Breast epithelium (tissue), 4 donors: ENCODE results near the gene SYVN1. TPM values are rescaled to one million over a fixed set of nuclear protein-coding genes. Genes with fewer than 3 reads are reported as not detected.

Experiments
- DNase-seq, 2 donors: peaks; one replicate each; pipeline ENCODE4 v3.0.0-alpha.2; 2019; ENCODE audit warnings: low spot score in 2 of 2
- H3K27ac ChIP-seq, 2 donors: fragments of 200-600 bp; sonication (generic) in 1 of 2; one replicate each; pipeline ENCODE4 v1.5.1; 2016 to 2019; ENCODE audit warnings: mild to moderate bottlenecking in 1 of 2
- H3K27me3 ChIP-seq, 2 donors: fragments of 200-600 bp; sonication (generic) in 1 of 2; one replicate each; pipeline versions ENCODE4 v1.5.1 to v1.6.0; 2017 to 2019; ENCODE audit warnings: control low read depth in 1 of 2, mild to moderate bottlenecking in 1 of 2
- H3K36me3 ChIP-seq: fragments of 200-600 bp; one replicate; pipeline ENCODE4 v1.5.1; 2019
- H3K4me1 ChIP-seq, 2 donors: fragments of 200-600 bp; sonication (generic); one replicate each; pipeline ENCODE4 v1.5.1; 2016 to 2019; ENCODE audit warnings: control low read depth in 1 of 2
- H3K4me3 ChIP-seq, 3 donors: fragments of 200-600 bp; sonication (generic); 1 replicate in 2 of 3; 2 replicates in 1 of 3; pipeline ENCODE4 v1.5.1; 2016 to 2019; ENCODE audit warnings: mild to moderate bottlenecking in 3 of 3, moderate library complexity in 2 of 3
- H3K9me3 ChIP-seq, 2 donors: fragments of 200-600 bp; sonication (generic) in 1 of 2; one replicate each; pipeline ENCODE4 v1.5.1; 2016 to 2019; ENCODE audit warnings: control low read depth in 1 of 2
- POLR2A ChIP-seq: fragments of 450-650 bp; IDR thresholded peaks from one replicate; pipeline ENCODE4 v1.6.1; 2016; ENCODE audit warnings: antibody characterized with exemption, mild to moderate bottlenecking, moderate library complexity
- POLR2AphosphoS5 ChIP-seq, 3 donors: sonication (generic); formaldehyde crosslinking; IDR thresholded peaks; one replicate each; pipeline ENCODE4 v1.6.1; 2017; ENCODE audit warnings: antibody characterized with exemption in 3 of 3
- intact Hi-C: fragments of 100-400 bp; cut with DNase I; formaldehyde crosslinking; loops from one replicate; pipeline ENCODE4 v1.15.1; 2023; ENCODE audit warnings: low total_unique reads
- total RNA-seq, 3 donors: library from RNA; depleted of rRNA; stranded (reverse); fragments of >200 nt; gene quantifications; one replicate each; pipeline ENCODE4 v1.1.0, GENCODE V29; 2016
- TF ChIP-seq, protein P1 (sequence below), 3 donors: fragments of 450-650 bp; IDR thresholded peaks; one replicate each; pipeline ENCODE4 v1.5.1; 2016 to 2017; ENCODE audit warnings: antibody characterized with exemption in 3 of 3, mild to moderate bottlenecking in 3 of 3, moderate library complexity in 3 of 3

The SYVN1 gene
- total RNA-seq, 3 donors from 2014 or later, result 25.8 to 31.7 (median 27.2) TPM

DNA sequence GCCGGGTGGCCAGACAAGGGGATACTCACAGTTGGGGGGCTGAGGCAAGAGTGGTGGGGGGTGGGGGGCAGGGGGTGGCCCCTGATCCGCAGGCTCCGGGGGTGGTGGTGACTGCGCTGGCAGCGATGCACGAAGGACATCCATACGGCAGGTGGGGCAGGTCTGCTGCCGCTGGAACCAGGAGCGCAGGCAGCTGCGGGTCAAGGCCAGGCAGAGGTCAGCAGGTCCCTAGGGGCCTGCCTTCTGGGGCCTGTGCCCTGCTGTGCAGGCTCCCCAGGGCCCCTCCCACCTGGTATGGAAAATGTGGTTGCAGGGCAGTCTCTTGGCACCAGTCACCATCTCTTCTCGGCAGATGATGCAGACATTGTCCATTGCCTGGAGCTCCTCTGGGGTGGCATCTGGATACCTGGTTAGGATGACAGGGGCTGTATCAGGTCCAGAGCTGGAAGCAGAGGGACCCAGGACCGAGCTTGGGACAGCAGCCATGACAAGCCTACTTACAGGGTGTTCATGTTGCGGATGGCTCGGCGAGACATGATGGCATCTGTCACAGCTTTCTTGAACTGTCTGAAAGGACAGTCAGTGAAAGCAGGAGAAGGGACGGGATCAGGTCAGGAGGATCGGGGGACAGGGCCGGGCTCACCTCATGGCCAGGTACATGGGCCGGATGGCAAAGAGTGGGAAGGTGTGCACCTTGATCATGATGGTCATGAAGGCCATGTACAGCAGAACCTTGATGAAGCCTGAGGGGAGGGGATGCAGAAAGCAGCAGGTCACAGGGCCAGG lies 3.5 kb downstream of the SYVN1 start:
- no peaks in the 10 kb centered on the region for H3K27me3 ChIP-seq
- no peaks in the 10 kb centered on the region for H3K9me3 ChIP-seq
- intact Hi-C loops, result no loop called here
- peaks cover 44% of the 10 kb centered on the region for H3K36me3 ChIP-seq
- H3K4me1 ChIP-seq, result peaks cover 6 to 19% of the 10 kb centered on the region in 2 donors
- no peak overlapping the region for H3K4me3 ChIP-seq
- TF ChIP-seq, protein P1, sequence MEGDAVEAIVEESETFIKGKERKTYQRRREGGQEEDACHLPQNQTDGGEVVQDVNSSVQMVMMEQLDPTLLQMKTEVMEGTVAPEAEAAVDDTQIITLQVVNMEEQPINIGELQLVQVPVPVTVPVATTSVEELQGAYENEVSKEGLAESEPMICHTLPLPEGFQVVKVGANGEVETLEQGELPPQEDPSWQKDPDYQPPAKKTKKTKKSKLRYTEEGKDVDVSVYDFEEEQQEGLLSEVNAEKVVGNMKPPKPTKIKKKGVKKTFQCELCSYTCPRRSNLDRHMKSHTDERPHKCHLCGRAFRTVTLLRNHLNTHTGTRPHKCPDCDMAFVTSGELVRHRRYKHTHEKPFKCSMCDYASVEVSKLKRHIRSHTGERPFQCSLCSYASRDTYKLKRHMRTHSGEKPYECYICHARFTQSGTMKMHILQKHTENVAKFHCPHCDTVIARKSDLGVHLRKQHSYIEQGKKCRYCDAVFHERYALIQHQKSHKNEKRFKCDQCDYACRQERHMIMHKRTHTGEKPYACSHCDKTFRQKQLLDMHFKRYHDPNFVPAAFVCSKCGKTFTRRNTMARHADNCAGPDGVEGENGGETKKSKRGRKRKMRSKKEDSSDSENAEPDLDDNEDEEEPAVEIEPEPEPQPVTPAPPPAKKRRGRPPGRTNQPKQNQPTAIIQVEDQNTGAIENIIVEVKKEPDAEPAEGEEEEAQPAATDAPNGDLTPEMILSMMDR (IDR thresholded peaks at IDR 0.05), result no peak
- TF ChIP-seq POLR2A, result no peak
- no peak for TF ChIP-seq POLR2AphosphoS5 (IDR thresholded peaks at IDR 0.05)
- DNase-seq, result no peak
- H3K27ac ChIP-seq, result no peak overlapping the region

DNA sequence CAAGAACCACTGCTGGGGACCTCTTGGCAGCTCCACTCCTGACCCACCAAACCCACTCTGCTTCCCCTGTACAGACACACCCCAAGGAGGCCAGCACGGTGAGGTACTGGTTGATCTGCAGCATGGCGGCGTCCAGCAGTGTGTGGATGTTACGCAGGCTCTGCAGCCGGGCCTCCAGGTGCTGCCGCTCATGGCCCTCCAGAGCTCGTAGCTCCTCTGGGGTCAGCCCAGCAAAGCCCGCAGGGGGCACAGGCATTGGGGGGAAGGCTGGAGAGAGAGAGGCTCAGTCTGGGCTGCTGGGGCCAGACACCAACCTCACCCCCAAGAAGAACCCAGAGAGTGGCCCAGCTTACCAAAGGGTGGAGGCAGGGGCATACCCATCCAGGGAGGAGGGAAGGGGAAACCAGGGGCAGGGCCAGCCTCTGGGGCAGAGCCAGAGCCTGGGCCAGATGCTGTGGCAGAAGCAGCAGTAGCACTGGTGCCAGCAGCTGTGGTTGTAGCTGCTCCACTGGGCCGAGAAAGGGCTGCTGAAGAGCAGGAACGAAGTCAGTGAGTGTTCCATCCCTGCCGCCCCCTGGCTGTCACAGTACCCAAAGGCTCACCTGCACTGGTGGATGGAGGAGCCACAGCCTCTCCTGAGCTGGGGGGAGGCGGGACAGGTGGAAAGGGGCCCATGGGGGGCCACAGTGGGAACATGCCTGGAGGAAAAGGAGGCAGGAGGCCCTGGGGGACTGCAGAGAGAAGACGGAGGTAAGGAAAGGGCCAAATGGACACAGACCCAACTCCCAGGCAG lies 4.5 kb downstream of the SYVN1 start:
- peaks cover 6 to 14% of the 10 kb centered on the region in 2 donors for H3K4me1 ChIP-seq
- TF ChIP-seq, protein P1 (IDR thresholded peaks at IDR 0.05), result no peak
- no peak for TF ChIP-seq POLR2A
- no peak for TF ChIP-seq POLR2AphosphoS5 (IDR thresholded peaks at IDR 0.05)
- no peak for DNase-seq
- no peak overlapping the region for H3K27ac ChIP-seq
- no peak overlapping the region for H3K4me3 ChIP-seq
- H3K27me3 ChIP-seq, result no peaks in the 10 kb centered on the region
- H3K9me3 ChIP-seq, result no peaks in the 10 kb centered on the region
- intact Hi-C loops, result loop anchor here (10.0 kb wide), 1 partner anchor 55 kb away; the partner anchor contains the start of gene CAPN1
- H3K36me3 ChIP-seq, result peaks cover 48% of the 10 kb centered on the region

DNA sequence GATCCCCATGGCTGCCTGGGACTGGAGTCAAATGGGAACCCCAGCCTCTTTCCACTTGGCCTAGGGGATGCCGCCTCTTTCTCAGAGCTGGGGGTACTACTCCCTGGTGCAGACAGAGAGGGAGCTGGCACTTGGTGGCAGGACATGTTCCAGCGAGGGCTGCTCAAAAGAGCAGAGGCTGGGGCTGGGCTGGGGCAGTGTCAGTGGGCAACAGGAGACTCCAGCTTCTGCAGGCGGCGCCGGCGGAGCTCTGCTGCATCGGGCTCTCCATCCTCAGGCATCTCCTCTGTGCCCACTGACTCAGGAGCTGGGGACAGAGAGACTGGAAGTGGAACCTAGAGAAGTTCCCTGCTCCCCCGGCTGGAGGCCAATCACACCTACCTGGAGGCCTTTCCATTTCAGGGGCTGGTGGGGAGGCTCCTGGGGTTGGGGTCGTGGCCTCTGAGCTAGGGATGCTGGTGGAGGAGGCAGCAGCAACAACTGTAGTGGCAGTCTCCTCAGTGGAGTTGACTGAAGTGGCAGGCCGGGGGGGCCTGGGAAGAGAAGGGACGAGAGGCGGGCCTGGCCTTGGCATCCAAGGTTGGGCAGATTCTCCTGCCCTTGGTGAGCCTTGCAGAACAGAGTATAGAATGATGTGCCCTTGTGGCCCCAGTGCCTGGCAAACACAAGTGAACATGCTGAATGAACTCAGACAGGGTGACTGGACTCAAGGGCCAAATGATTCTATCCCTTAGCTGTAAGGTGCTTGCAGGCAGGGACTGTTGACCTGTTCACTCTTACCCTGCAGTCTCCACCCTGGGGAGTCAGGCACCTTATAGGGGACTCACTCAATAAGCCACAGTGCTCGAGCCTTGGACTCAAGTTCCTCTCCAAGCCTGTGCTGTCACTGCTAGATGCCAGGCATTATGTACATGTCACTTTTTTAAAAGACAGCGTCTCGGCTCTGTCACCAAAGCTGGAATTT lies 5.9 kb downstream of the SYVN1 start:
- Histone ChIP-seq H3K4me3 (no peak overlapping the region), H3K36me3 (peaks cover 48% of the 10 kb centered on the region), H3K27ac (no peak overlapping the region), H3K4me1 (peaks cover 6 to 13% of the 10 kb centered on the region in 2 donors), H3K27me3 (no peaks in the 10 kb centered on the region), H3K9me3 (no peaks in the 10 kb centered on the region)
- TF ChIP-seq, protein P1 (IDR thresholded peaks at IDR 0.05), result no peak
- TF ChIP-seq POLR2A, result no peak
- no peak for TF ChIP-seq POLR2AphosphoS5 (IDR thresholded peaks at IDR 0.05)
- DNase-seq, result no peak
- intact Hi-C loops, result loop anchor here (10.0 kb wide), 1 partner anchor 56 kb away; the partner anchor contains the start of gene CAPN1

DNA sequence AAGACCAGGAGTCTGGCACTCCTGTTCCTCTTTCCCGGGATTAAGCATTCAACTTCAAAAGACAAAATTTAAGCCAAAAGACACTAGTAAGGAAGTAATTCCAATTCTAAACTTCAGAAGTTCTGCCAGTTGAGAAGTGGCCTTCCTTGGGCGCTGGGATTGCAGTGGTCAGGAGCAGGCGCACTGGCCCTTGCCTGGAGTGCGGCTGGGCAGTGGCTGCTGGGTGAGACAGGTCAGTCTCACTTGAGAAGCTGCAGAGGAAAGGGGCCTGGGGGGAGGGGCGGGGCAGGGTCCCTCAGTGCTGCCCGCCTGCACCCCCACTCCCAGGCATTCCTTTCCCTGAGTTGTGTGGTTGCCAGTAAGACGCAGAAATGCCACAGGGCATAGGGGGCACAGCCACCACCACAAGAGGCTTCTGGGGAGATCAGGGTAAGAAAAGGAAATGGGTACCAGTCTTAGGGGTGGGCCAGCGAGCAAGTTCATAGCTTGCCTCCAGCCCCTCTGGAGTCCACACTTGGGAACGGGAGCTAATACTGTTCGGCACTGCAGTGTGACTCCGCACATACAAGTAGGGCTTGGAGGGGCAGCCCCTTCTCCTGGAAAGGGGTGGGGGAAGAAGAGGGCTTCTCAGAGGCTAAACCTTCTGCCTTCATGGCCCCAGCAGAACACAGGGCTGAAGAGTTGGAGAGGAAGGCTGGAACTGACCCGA lies 6.7 kb downstream of the SYVN1 start:
- Histone ChIP-seq H3K36me3 (peaks cover 48% of the 10 kb centered on the region), H3K27me3 (no peaks in the 10 kb centered on the region), H3K4me3 (no peak overlapping the region), H3K4me1 (peaks cover 0 to 4% of the 10 kb centered on the region in 2 donors), H3K27ac (no peak overlapping the region), H3K9me3 (no peaks in the 10 kb centered on the region)
- DNase-seq, result no peak
- intact Hi-C loops, result loop anchor here (10.0 kb wide), 1 partner anchor 57 kb away; the partner anchor contains the start of gene CAPN1
- TF ChIP-seq, protein P1 (IDR thresholded peaks at IDR 0.05), result no peak
- TF ChIP-seq POLR2A, result no peak
- TF ChIP-seq POLR2AphosphoS5 (IDR thresholded peaks at IDR 0.05), result no peak
